NK-92 (cell line): ENCODE measurements around the gene HSD11B2.

Experiments
- DNase-seq: peaks from one replicate; lab custom pipeline; 2025; ENCODE audit not compliant: unreplicated experiment; lab: John Stamatoyannopoulos, UW

Gene HSD11B2

GRCh38 chr16:67431775-67432505 is 1.0 kb downstream of the HSD11B2 start:
- no peak for DNase-seq

GRCh38 chr16:67432506-67432890 is 1.6 kb downstream of the HSD11B2 start:
- no peak for DNase-seq

GRCh38 chr16:67433131-67433719 is 2.3 kb downstream of the HSD11B2 start:
- DNase-seq, result no peak

GRCh38 chr16:67435758-67436164 is 4.8 kb downstream of the HSD11B2 start:
- no peak for DNase-seq

GRCh38 chr16:67436640-67437193 is 5.8 kb downstream of the HSD11B2 start:
- DNase-seq, result no peak

- no peak for DNase-seq
Measured at GRCh38 chr16:67437513-67437912, 6.6 kb downstream of the HSD11B2 start.

- DNase-seq, result no peak
Measured at GRCh38 chr16:67438098-67438791, 7.3 kb downstream of the HSD11B2 start.

GRCh38 chr16:67438824-67439393 is 8.0 kb downstream of the HSD11B2 start:
- DNase-seq, result no peak

GRCh38 chr16:67441271-67441753 is 10.4 kb downstream of the HSD11B2 start:
- no peak for DNase-seq

- no peak for DNase-seq
Measured at GRCh38 chr16:67441907-67442306, 11.0 kb downstream of the HSD11B2 start.

- no peak for DNase-seq
Measured at GRCh38 chr16:67442581-67443255, 11.8 kb downstream of the HSD11B2 start.

- DNase-seq, result no peak
Measured at GRCh38 chr16:67443265-67443664, 12.3 kb downstream of the HSD11B2 start.

GRCh38 chr16:67444259-67445125 is 13.6 kb downstream of the HSD11B2 start:
- DNase-seq, result no peak

- DNase-seq, result no peak
Measured at GRCh38 chr16:67445126-67445426, 14.2 kb downstream of the HSD11B2 start.

GRCh38 chr16:67445441-67445912 is 14.6 kb downstream of the HSD11B2 start:
- no peak for DNase-seq

GRCh38 chr16:67445913-67446907 is 15.3 kb downstream of the HSD11B2 start:
- no peak for DNase-seq

- no peak for DNase-seq
Measured at GRCh38 chr16:67446968-67447507, 16.1 kb downstream of the HSD11B2 start.

- DNase-seq, result no peak
Measured at GRCh38 chr16:67447508-67448076, 16.7 kb downstream of the HSD11B2 start.
